Sigmoid colon (tissue), 7 donors: ENCODE results near the gene KLHL21. TPM values are rescaled to one million over a fixed set of nuclear protein-coding genes. Genes with fewer than 3 reads are reported as not detected.

Source experiments
- DNase-seq: peaks from one replicate; pipeline ENCODE4 v3.0.0-alpha.2; 2019
- H3K27ac ChIP-seq, 4 donors: fragments of 200-600 bp; sonication (generic); one replicate each; pipeline ENCODE4 v1.5.1; 2016 to 2019; ENCODE audit warnings: mild to moderate bottlenecking in 1 of 4
- H3K27me3 ChIP-seq, 3 donors: fragments of 200-600 bp; sonication (generic); one replicate each; pipeline ENCODE4 v1.5.1; 2019; ENCODE audit warnings: mild to moderate bottlenecking in 1 of 3
- H3K36me3 ChIP-seq, 4 donors: fragments of 200-600 bp; sonication (generic); one replicate each; pipeline ENCODE4 v1.5.1; 2016 to 2019
- H3K4me1 ChIP-seq, 4 donors: fragments of 200-600 bp; sonication (generic); one replicate each; pipeline ENCODE4 v1.5.1; 2017 to 2019
- H3K4me3 ChIP-seq, 4 donors: fragments of 200-600 bp; sonication (generic); one replicate each; pipeline ENCODE4 v1.5.1; 2017 to 2019; ENCODE audit warnings: mild to moderate bottlenecking in 2 of 4, moderate library complexity in 1 of 4
- H3K9me3 ChIP-seq, 4 donors: fragments of 200-600 bp in 3 of 4; sonication (generic) in 3 of 4; one replicate each; pipeline versions ENCODE4 v1.5.1 to v1.6.1; 2013 to 2019
- CTCF ChIP-seq, 4 experiments: fragments of 450-650 bp in 3 of 4; fragments of 200-600 bp in 1 of 4; IDR thresholded peaks; one replicate each; pipeline ENCODE4 v1.5.1; 2016 to 2019; ENCODE audit warnings: antibody characterized with exemption in 4 of 4, mild to moderate bottlenecking in 3 of 4, moderate library complexity in 2 of 4
- EP300 ChIP-seq, 4 donors: sonication (generic); formaldehyde crosslinking; IDR thresholded peaks; one replicate each; pipeline ENCODE4 v1.6.1; 2017; ENCODE audit warnings: antibody characterized with exemption in 4 of 4
- POLR2A ChIP-seq, 2 donors: fragments of 450-650 bp; IDR thresholded peaks; one replicate each; pipeline ENCODE4 v1.6.1; 2016; ENCODE audit warnings: antibody characterized with exemption in 2 of 2, mild to moderate bottlenecking in 2 of 2, moderate library complexity in 2 of 2
- POLR2AphosphoS5 ChIP-seq, 4 donors: sonication (generic); formaldehyde crosslinking; IDR thresholded peaks; one replicate each; pipeline ENCODE4 v1.6.1; 2017; ENCODE audit warnings: antibody characterized with exemption in 4 of 4
- WGBS, 2 donors: extraction: QIAGEN DNeasy Blood & Tissue Kit; methylation state at CpG; one replicate each; pipeline ENCODE4 v1.1.7; 2013; 5-methylcytosine and 5-hydroxymethylcytosine counted together
- intact Hi-C: fragments of 100-400 bp; cut with DNase I; formaldehyde crosslinking; loops from one replicate; pipeline ENCODE4 v1.15.1; 2023
- polyA plus RNA-seq, 3 donors: library from polyadenylated mRNA; stranded (reverse); fragments of 200-250 nt; gene quantifications; one replicate each; pipeline ENCODE4 v1.2.3, GENCODE V29; 2013
- small RNA-seq, 3 donors: library from RNA; depleted of rRNA; stranded (forward); fragments of <200 nt; gene quantifications; one replicate each; pipeline ENCODE3, GENCODE V24; 2016
- total RNA-seq, 4 donors: library from RNA; depleted of rRNA; stranded (reverse); fragments of >200 nt; gene quantifications; one replicate each; pipeline ENCODE4 v1.1.0, GENCODE V29; 2016
- donor health status: healthy with polysubstance abuse.
- donor health status: Bipolar disorder and iron deficiency.
- donor health status: healthy.

Gene KLHL21
- total and polyA plus RNA-seq, 7 donors, result 4.8 to 83.6 (median 54.0) TPM

- peaks cover 10 to 98% (median 48%) of the 10 kb centered on the region in 4 donors for H3K36me3 ChIP-seq
These were observed 56.3 kb downstream of the KLHL21 start for GRCh38 chr1:6546326-6546725.

GRCh38 chr1:6545276-6546112 lies 57.2 kb downstream of the KLHL21 start:
- peaks cover 10 to 99% (median 50%) of the 10 kb centered on the region in 4 donors for H3K36me3 ChIP-seq
- 71 to 80% methylated on average over 10 of the region's 10 CpGs for WGBS, 2 donors
- H3K9me3 ChIP-seq, result no peaks in the 10 kb centered on the region
- H3K27ac ChIP-seq, result no peak overlapping the region
- no peaks in the 10 kb centered on the region for H3K27me3 ChIP-seq
- TF ChIP-seq POLR2AphosphoS5 (IDR thresholded peaks at IDR 0.05) (no peak), POLR2A (IDR thresholded peaks at IDR 0.05) (no peak), CTCF (IDR thresholded peaks at IDR 0.05) (no peak), EP300 (IDR thresholded peaks at IDR 0.05) (no peak)
- DNase-seq, result no peak
- intact Hi-C loops, result no loop called here
- no peak overlapping the region for H3K4me3 ChIP-seq
- H3K4me1 ChIP-seq, result no peaks in the 10 kb centered on the region

More at GRCh38 chr1:6546326-6546725, 56.3 kb downstream of the KLHL21 start:
- H3K27me3 ChIP-seq, result no peaks in the 10 kb centered on the region
- H3K4me3 ChIP-seq, result no peak overlapping the region
- H3K4me1 ChIP-seq, result no peaks in the 10 kb centered on the region
- WGBS, 2 donors, result 78 to 82% methylated on average over 5 of the region's 5 CpGs
- TF ChIP-seq POLR2A (IDR thresholded peaks at IDR 0.05) (no peak), EP300 (IDR thresholded peaks at IDR 0.05) (no peak), CTCF (IDR thresholded peaks at IDR 0.05) (no peak), POLR2AphosphoS5 (IDR thresholded peaks at IDR 0.05) (no peak)
- no peak for DNase-seq
- no peak overlapping the region for H3K27ac ChIP-seq
- no peaks in the 10 kb centered on the region for H3K9me3 ChIP-seq
- intact Hi-C loops, result no loop called here

GRCh38 chr1:6544831-6545230 lies 57.8 kb downstream of the KLHL21 start:
- intact Hi-C loops, result no loop called here
- Histone ChIP-seq H3K27me3 (no peaks in the 10 kb centered on the region), H3K27ac (no peak overlapping the region), H3K36me3 (peaks cover 10 to 95% (median 50%) of the 10 kb centered on the region in 4 donors), H3K4me3 (no peak overlapping the region), H3K9me3 (no peaks in the 10 kb centered on the region), H3K4me1 (no peaks in the 10 kb centered on the region)
- TF ChIP-seq POLR2A (IDR thresholded peaks at IDR 0.05), result no peak
- TF ChIP-seq CTCF (IDR thresholded peaks at IDR 0.05), result no peak
- TF ChIP-seq POLR2AphosphoS5 (IDR thresholded peaks at IDR 0.05), result no peak
- no peak for TF ChIP-seq EP300 (IDR thresholded peaks at IDR 0.05)
- 91 to 94% methylated on average over 3 of the region's 3 CpGs for WGBS, 2 donors
- no peak for DNase-seq

Small RNAs within 50 kb of the gene (small RNA-seq; reads per million reads assigned to genes)
- gene RNU6-731P, result 0 reads per million in 3 donors

Other genes starting within 250 kb of the KLHL21 start
- 10 to 100 TPM; 17.9 to 26.5 (median 22.2) TPM for gene ACOT7, start 209.1 kb downstream of the KLHL21 start, total RNA-seq
- 10 to 100 TPM; 54.7 to 81.0 (median 78.8) TPM for gene ACOT7, start 209.1 kb downstream of the KLHL21 start, polyA plus RNA-seq
- gene HES2, start 182.9 kb downstream of the KLHL21 start, total RNA-seq, result not detected
- 10 to 100 TPM; 10.7 to 27.0 (median 19.9) TPM for gene HES2, start 182.9 kb downstream of the KLHL21 start, polyA plus RNA-seq
- 1 to 10 TPM in 1 of 4 donors, under 1 TPM in 1, not detected in 2; 0.55 to 1.3 TPM for gene ESPN, start 178.1 kb downstream of the KLHL21 start, total RNA-seq
- gene ESPN, start 178.1 kb downstream of the KLHL21 start, polyA plus RNA-seq, result 100 to 1,000 TPM in 2 of 3 donors, 10 to 100 TPM in 1; 86.5 to 202 (median 117) TPM
- gene TNFRSF25, start 136.7 kb downstream of the KLHL21 start, total RNA-seq, result 10 to 100 TPM in 1 of 4 donors, 1 to 10 TPM in 3; 2.5 to 11.6 (median 5.5) TPM
- gene TNFRSF25, start 136.7 kb downstream of the KLHL21 start, polyA plus RNA-seq, result 10 to 100 TPM in 1 of 3 donors, 1 to 10 TPM in 2; 3.5 to 65.9 (median 7.8) TPM
- 1 to 10 TPM; 2.5 to 7.5 (median 5.2) TPM for gene PLEKHG5, start 111.2 kb downstream of the KLHL21 start, total RNA-seq
- gene PLEKHG5, start 111.2 kb downstream of the KLHL21 start, polyA plus RNA-seq, result 10 to 100 TPM in 1 of 3 donors, 1 to 10 TPM in 2; 4.2 to 18.8 (median 5.4) TPM
- 10 to 100 TPM; 17.3 to 29.6 (median 20.7) TPM for gene NOL9, start 48.4 kb downstream of the KLHL21 start, total RNA-seq
- 1 to 10 TPM; 1.2 to 9.1 (median 1.8) TPM for gene NOL9, start 48.4 kb downstream of the KLHL21 start, polyA plus RNA-seq
- gene TAS1R1, start 47.6 kb downstream of the KLHL21 start, total RNA-seq, result under 1 TPM in 1 of 4 donors, not detected in 3; 0.36 TPM
- gene TAS1R1, start 47.6 kb downstream of the KLHL21 start, polyA plus RNA-seq, result under 1 TPM in 1 of 3 donors, not detected in 2; 0.10 TPM
- gene ZBTB48, start 22.9 kb downstream of the KLHL21 start, total RNA-seq, result 10 to 100 TPM; 14.4 to 26.8 (median 16.3) TPM
- 10 to 100 TPM; 15.0 to 31.3 (median 23.4) TPM for gene ZBTB48, start 22.9 kb downstream of the KLHL21 start, polyA plus RNA-seq
- 10 to 100 TPM; 12.5 to 19.4 (median 15.9) TPM for gene PHF13, start 10.9 kb upstream of the KLHL21 start, total RNA-seq
- 1 to 10 TPM; 3.9 to 6.7 (median 4.2) TPM for gene PHF13, start 10.9 kb upstream of the KLHL21 start, polyA plus RNA-seq
- gene THAP3, start 22.0 kb upstream of the KLHL21 start, total RNA-seq, result 10 to 100 TPM; 22.7 to 30.6 (median 26.6) TPM
- 10 to 100 TPM; 12.6 to 20.5 (median 15.3) TPM for gene THAP3, start 22.0 kb upstream of the KLHL21 start, polyA plus RNA-seq
- gene DNAJC11, start 98.9 kb upstream of the KLHL21 start, total RNA-seq, result 10 to 100 TPM; 21.0 to 34.6 (median 23.8) TPM
- 10 to 100 TPM; 33.0 to 48.5 (median 46.7) TPM for gene DNAJC11, start 98.9 kb upstream of the KLHL21 start, polyA plus RNA-seq
- gene CAMTA1, start 182.6 kb upstream of the KLHL21 start, total RNA-seq, result 100 to 1,000 TPM; 153 to 178 (median 168) TPM
- gene CAMTA1, start 182.6 kb upstream of the KLHL21 start, polyA plus RNA-seq, result 100 to 1,000 TPM in 2 of 3 donors, 10 to 100 TPM in 1; 97.9 to 196 (median 181) TPM